ENCODE measurements around the gene FNIP2. TPM values are rescaled to one million over a fixed set of nuclear protein-coding genes. Genes with fewer than 3 reads are reported as not detected.

The FNIP2 gene
- polyA plus RNA-seq, 1 of the 3 experiments (the other 2 are of a cell fraction), result 0.97 TPM

DNA sequence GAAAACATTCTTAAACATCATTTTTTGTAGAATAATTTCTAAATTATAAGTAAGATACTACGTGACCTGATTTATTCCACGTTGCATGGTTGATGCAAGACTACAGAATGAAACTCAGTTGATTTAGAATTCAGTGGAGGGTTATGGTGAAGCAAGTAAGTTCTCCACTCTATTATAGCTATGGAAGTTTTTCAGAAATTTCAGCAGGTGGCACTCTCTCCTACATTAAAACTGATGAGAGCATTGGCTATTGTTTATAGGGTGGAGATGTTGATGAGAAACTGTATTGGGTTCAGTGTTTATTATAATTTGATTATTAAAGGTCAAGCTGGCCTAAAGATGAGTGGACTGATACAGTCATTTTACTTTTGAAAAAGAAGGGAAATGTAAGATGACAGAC is 88.0 kb downstream of the FNIP2 start:
- Histone ChIP-seq H3F3A (replicated peaks; ENCODE audit: insufficient read depth) (peaks cover 8% of the 10 kb centered on the region), H4K20me1 (ENCODE audit: insufficient read depth) (no peaks in the 10 kb centered on the region), H3K27me3 (ENCODE audit: insufficient read depth) (no peaks in the 10 kb centered on the region), H3K27ac (ENCODE audit: low read depth in 2 of 2, low read length in 1 of 2) (peak overlapping the region in 1 of 2 experiments; percentile 18; a peak in 1 of 4 replicates), H3K9me3 (no peaks in the 10 kb centered on the region), H3K9ac (no peak overlapping the region), H3K9me2 (no peaks in the 10 kb centered on the region), H3K4me3 (ENCODE audit: low read depth in 2 of 2, low read length in 1 of 2) (no peak overlapping the region; a peak in 1 of 4 replicates), H3K36me3 (replicated peaks in 1 of 2; ENCODE audit: control insufficient read depth in 1 of 2, insufficient read depth in 2 of 2, low read length in 1 of 2) (peaks cover 16 to 17% of the 10 kb centered on the region in 2 experiments), H3K4me2 (no peak overlapping the region), H2AFZ (ENCODE audit: low read depth) (no peak overlapping the region), H3K79me2 (ENCODE audit: insufficient read depth) (no peaks in the 10 kb centered on the region), H3K4me1 (ENCODE audit: control insufficient read depth in 1 of 2, insufficient read depth in 2 of 2, low read depth in 1 of 2, low read length in 1 of 2) (peaks cover 0 to 11% of the 10 kb centered on the region in 2 experiments; a peak in 2 of 4 replicates)
- peak; percentile 44 for DNase-seq
- 57% methylated on average over 2 of the region's 2 CpGs for WGBS (ENCODE audit: low lambda C conversion rate)
- ChIA-PET CTCF (interaction anchor here (0.5 to 4.1 kb wide), 30 partner anchors 9 to 1728 kb away, joined by 3 to 32 read pairs (median 4); no protein-coding TSS in a partner anchor), POLR2A (no interaction called here)
- TF ChIP-seq RAD21 (IDR thresholded peaks at IDR 0.05; ENCODE audit: low read length), result peak; percentile 81
- TF ChIP-seq EZH2phosphoT487 (IDR thresholded peaks at IDR 0.05; ENCODE audit: borderline replicate concordance, low read depth), result no peak
- TF ChIP-seq GABPA (IDR thresholded peaks at IDR 0.05; ENCODE audit: low read depth), result no peak
- TF ChIP-seq TEAD4 (IDR thresholded peaks at IDR 0.05; ENCODE audit: borderline replicate concordance, insufficient read depth), result no peak
- no peak for TF ChIP-seq YY1 (IDR thresholded peaks at IDR 0.05; ENCODE audit: low read depth)
- TF ChIP-seq, protein P1, sequence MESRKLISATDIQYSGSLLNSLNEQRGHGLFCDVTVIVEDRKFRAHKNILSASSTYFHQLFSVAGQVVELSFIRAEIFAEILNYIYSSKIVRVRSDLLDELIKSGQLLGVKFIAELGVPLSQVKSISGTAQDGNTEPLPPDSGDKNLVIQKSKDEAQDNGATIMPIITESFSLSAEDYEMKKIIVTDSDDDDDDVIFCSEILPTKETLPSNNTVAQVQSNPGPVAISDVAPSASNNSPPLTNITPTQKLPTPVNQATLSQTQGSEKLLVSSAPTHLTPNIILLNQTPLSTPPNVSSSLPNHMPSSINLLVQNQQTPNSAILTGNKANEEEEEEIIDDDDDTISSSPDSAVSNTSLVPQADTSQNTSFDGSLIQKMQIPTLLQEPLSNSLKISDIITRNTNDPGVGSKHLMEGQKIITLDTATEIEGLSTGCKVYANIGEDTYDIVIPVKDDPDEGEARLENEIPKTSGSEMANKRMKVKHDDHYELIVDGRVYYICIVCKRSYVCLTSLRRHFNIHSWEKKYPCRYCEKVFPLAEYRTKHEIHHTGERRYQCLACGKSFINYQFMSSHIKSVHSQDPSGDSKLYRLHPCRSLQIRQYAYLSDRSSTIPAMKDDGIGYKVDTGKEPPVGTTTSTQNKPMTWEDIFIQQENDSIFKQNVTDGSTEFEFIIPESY (IDR thresholded peaks at IDR 0.05; ENCODE audit: borderline replicate concordance, low read depth), result no peak
- peak; percentile 75 for TF ChIP-seq SMC3 (IDR thresholded peaks at IDR 0.05; ENCODE audit: low read depth, low read length)
- TF ChIP-seq TAF1 (IDR thresholded peaks at IDR 0.05; ENCODE audit: borderline replicate concordance, low read depth, low read length), result no peak
- TF ChIP-seq, protein P2, sequence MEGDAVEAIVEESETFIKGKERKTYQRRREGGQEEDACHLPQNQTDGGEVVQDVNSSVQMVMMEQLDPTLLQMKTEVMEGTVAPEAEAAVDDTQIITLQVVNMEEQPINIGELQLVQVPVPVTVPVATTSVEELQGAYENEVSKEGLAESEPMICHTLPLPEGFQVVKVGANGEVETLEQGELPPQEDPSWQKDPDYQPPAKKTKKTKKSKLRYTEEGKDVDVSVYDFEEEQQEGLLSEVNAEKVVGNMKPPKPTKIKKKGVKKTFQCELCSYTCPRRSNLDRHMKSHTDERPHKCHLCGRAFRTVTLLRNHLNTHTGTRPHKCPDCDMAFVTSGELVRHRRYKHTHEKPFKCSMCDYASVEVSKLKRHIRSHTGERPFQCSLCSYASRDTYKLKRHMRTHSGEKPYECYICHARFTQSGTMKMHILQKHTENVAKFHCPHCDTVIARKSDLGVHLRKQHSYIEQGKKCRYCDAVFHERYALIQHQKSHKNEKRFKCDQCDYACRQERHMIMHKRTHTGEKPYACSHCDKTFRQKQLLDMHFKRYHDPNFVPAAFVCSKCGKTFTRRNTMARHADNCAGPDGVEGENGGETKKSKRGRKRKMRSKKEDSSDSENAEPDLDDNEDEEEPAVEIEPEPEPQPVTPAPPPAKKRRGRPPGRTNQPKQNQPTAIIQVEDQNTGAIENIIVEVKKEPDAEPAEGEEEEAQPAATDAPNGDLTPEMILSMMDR (IDR thresholded peaks at IDR 0.05), result peak; percentile 74
- TF ChIP-seq, protein P3, sequence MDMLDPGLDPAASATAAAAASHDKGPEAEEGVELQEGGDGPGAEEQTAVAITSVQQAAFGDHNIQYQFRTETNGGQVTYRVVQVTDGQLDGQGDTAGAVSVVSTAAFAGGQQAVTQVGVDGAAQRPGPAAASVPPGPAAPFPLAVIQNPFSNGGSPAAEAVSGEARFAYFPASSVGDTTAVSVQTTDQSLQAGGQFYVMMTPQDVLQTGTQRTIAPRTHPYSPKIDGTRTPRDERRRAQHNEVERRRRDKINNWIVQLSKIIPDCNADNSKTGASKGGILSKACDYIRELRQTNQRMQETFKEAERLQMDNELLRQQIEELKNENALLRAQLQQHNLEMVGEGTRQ (IDR thresholded peaks at IDR 0.05; ENCODE audit: borderline replicate concordance, low read depth, low read length), result no peak

DNA sequence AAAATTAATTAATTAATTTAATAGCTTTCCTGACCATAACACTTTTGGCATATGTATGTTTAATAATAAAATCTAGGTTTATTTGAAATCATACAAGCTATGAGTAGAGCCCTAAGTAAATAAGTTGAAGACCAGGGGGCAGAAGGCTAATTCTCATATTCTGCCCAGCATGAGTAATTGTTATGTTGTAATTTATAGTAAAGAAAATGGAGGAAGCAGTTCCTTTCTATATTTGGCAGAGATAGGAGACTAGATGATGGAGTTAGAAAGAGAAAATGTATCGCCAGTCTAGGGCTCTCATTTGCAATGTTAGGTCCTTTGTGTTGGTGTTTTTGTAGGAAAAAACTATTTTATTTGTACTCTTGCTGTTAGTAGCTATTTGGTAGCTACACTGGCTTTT is 89.1 kb downstream of the FNIP2 start:
- no peak overlapping the region for H3K9ac ChIP-seq
- H4K20me1 ChIP-seq (ENCODE audit: insufficient read depth), result no peaks in the 10 kb centered on the region
- H3K4me1 ChIP-seq (ENCODE audit: control insufficient read depth in 1 of 2, insufficient read depth in 2 of 2, low read depth in 1 of 2, low read length in 1 of 2), result peaks cover 0 to 11% of the 10 kb centered on the region in 2 experiments; a peak in 2 of 4 replicates
- H2AFZ ChIP-seq (ENCODE audit: low read depth), result peak overlapping the region; percentile 11; the same call in 1 of the 2 replicates
- CTCF ChIA-PET, result interaction anchor here (0.6 to 4.1 kb wide), 17 partner anchors 8 to 589 kb away, joined by 3 to 32 read pairs (median 4); no protein-coding TSS in a partner anchor
- peaks cover 8% of the 10 kb centered on the region for H3F3A ChIP-seq (replicated peaks; ENCODE audit: insufficient read depth)
- H3K4me3 ChIP-seq (ENCODE audit: low read depth in 2 of 2, low read length in 1 of 2), result no peak overlapping the region
- no peaks in the 10 kb centered on the region for H3K9me2 ChIP-seq
- no peaks in the 10 kb centered on the region for H3K27me3 ChIP-seq (ENCODE audit: insufficient read depth)
- DNase-seq, result no peak
- no peak overlapping the region for H3K4me2 ChIP-seq
- H3K36me3 ChIP-seq (replicated peaks in 1 of 2; ENCODE audit: control insufficient read depth in 1 of 2, insufficient read depth in 2 of 2, low read length in 1 of 2), result peaks cover 25 to 26% of the 10 kb centered on the region in 2 experiments
- POLR2A ChIA-PET, result no interaction called here
- H3K27ac ChIP-seq (ENCODE audit: low read depth in 2 of 2, low read length in 1 of 2), result peak overlapping the region in 1 of 2 experiments; percentile 41; a peak in 2 of 4 replicates
- 93% methylated on average over 1 of the region's 1 CpG for WGBS (ENCODE audit: low lambda C conversion rate)
- H3K79me2 ChIP-seq (ENCODE audit: insufficient read depth), result no peaks in the 10 kb centered on the region
- H3K9me3 ChIP-seq, result no peaks in the 10 kb centered on the region
- TF ChIP-seq FOXM1 (IDR thresholded peaks at IDR 0.05; ENCODE audit: low read depth), result no peak
- TF ChIP-seq, protein P4, sequence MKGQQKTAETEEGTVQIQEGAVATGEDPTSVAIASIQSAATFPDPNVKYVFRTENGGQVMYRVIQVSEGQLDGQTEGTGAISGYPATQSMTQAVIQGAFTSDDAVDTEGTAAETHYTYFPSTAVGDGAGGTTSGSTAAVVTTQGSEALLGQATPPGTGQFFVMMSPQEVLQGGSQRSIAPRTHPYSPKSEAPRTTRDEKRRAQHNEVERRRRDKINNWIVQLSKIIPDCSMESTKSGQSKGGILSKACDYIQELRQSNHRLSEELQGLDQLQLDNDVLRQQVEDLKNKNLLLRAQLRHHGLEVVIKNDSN (IDR thresholded peaks at IDR 0.05; ENCODE audit: borderline replicate concordance, low read depth), result no peak
- TF ChIP-seq, protein P5, sequence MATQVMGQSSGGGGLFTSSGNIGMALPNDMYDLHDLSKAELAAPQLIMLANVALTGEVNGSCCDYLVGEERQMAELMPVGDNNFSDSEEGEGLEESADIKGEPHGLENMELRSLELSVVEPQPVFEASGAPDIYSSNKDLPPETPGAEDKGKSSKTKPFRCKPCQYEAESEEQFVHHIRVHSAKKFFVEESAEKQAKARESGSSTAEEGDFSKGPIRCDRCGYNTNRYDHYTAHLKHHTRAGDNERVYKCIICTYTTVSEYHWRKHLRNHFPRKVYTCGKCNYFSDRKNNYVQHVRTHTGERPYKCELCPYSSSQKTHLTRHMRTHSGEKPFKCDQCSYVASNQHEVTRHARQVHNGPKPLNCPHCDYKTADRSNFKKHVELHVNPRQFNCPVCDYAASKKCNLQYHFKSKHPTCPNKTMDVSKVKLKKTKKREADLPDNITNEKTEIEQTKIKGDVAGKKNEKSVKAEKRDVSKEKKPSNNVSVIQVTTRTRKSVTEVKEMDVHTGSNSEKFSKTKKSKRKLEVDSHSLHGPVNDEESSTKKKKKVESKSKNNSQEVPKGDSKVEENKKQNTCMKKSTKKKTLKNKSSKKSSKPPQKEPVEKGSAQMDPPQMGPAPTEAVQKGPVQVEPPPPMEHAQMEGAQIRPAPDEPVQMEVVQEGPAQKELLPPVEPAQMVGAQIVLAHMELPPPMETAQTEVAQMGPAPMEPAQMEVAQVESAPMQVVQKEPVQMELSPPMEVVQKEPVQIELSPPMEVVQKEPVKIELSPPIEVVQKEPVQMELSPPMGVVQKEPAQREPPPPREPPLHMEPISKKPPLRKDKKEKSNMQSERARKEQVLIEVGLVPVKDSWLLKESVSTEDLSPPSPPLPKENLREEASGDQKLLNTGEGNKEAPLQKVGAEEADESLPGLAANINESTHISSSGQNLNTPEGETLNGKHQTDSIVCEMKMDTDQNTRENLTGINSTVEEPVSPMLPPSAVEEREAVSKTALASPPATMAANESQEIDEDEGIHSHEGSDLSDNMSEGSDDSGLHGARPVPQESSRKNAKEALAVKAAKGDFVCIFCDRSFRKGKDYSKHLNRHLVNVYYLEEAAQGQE (IDR thresholded peaks at IDR 0.05; ENCODE audit: low read depth, low read length), result no peak
- TF ChIP-seq RXRA (IDR thresholded peaks at IDR 0.05; ENCODE audit: borderline replicate concordance, low read depth), result no peak
- TF ChIP-seq EP300 (IDR thresholded peaks at IDR 0.05; ENCODE audit: borderline replicate concordance in 1 of 2, low read depth in 1 of 2, low read length in 1 of 2), result no peak
- TF ChIP-seq, protein P3 (IDR thresholded peaks at IDR 0.05; ENCODE audit: borderline replicate concordance, low read depth, low read length), result no peak
- TF ChIP-seq RAD21 (IDR thresholded peaks at IDR 0.05; ENCODE audit: low read length), result no peak

All from SK-N-SH (cell line).